K562 (cell line): ENCODE results near the gene ATXN7L1. TPM values are rescaled to one million over a fixed set of nuclear protein-coding genes. Genes with fewer than 3 reads are reported as not detected.

ENCODE experiments used
- BCOR ChIP-seq: fragments of 450-650 bp; IDR thresholded peaks from 2 replicates; pipeline ENCODE4 v1.6.1; 2016
- CTCFL ChIP-seq: IDR thresholded peaks from 2 replicates; pipeline ENCODE4 v1.6.1; 2011; ENCODE audit warnings: borderline replicate concordance, low read depth, mild to moderate bottlenecking, moderate library complexity, low read length; ENCODE audit not compliant: insufficient read depth, poor library complexity, severe bottlenecking
- ESRRB ChIP-seq: fragments of 250-450 bp; sonication (Bioruptor Pico); IDR thresholded peaks from 2 replicates; pipeline ENCODE4 v1.5.0; 2020; ENCODE audit warnings: mild to moderate bottlenecking, moderate library complexity, borderline replicate concordance
- EWSR1 ChIP-seq: fragments of 450-650 bp; IDR thresholded peaks from 2 replicates; pipeline ENCODE4 v1.6.1; 2018; ENCODE audit warnings: borderline replicate concordance, mild to moderate bottlenecking, low read depth, moderate library complexity; ENCODE audit not compliant: partially characterized antibody
- GATAD2A ChIP-seq: fragments of 450-650 bp; IDR thresholded peaks from 2 replicates; pipeline ENCODE4 v1.6.1; 2017
- GTF2B ChIP-seq: IDR thresholded peaks from 2 replicates; pipeline ENCODE4 v1.6.1; 2011; ENCODE audit not compliant: insufficient read length; ENCODE audit errors: extremely low read depth
- POU5F1 ChIP-seq: fragments of 150-350 bp; IDR thresholded peaks from 2 replicates; pipeline ENCODE4 v1.6.1; 2014; ENCODE audit warnings: borderline replicate concordance, low read length, low read depth, mild to moderate bottlenecking; ENCODE audit not compliant: partially characterized antibody
- SMAD4 ChIP-seq: fragments of 250-450 bp; sonication (Bioruptor Pico); conservative IDR thresholded peaks from 2 replicates; pipeline ENCODE4 v1.8.0; 2021; ENCODE audit warnings: inconsistent platforms, mild to moderate bottlenecking, moderate library complexity
- STAT6 ChIP-seq: sonication (generic); formaldehyde crosslinking; IDR thresholded peaks from 2 replicates; pipeline ENCODE4 v1.8.1; 2023; ENCODE audit warnings: mild to moderate bottlenecking, missing genetic modification reagents
- TARDBP ChIP-seq: fragments of 450-650 bp; IDR thresholded peaks from 2 replicates; pipeline ENCODE4 v1.6.1; 2016
- THRA ChIP-seq: fragments of 450-650 bp; IDR thresholded peaks from 2 replicates; pipeline ENCODE4 v1.6.1; 2017; ENCODE audit warnings: mild to moderate bottlenecking, moderate library complexity
- ZBTB1 ChIP-seq: sonication (generic); formaldehyde crosslinking; IDR thresholded peaks from 2 replicates; pipeline ENCODE4 v1.8.1; 2023; ENCODE audit warnings: missing genetic modification reagents, low read depth, mild to moderate bottlenecking, borderline replicate concordance
- ZNF121 ChIP-seq: sonication (generic); formaldehyde crosslinking; conservative IDR thresholded peaks from 2 replicates; pipeline ENCODE4 v1.8.0; 2022; ENCODE audit warnings: missing genetic modification reagents
- ZNF511 ChIP-seq: sonication (generic); formaldehyde crosslinking; IDR thresholded peaks from 2 replicates; pipeline ENCODE4 v1.8.0; 2022; ENCODE audit warnings: mild to moderate bottlenecking, missing genetic modification reagents
- ZNF57 ChIP-seq: fragments of 450-650 bp; formaldehyde crosslinking; IDR thresholded peaks from 2 replicates; pipeline ENCODE4 v1.4.0; 2020; ENCODE audit warnings: mild to moderate bottlenecking, moderate library complexity
- ZNF830 ChIP-seq: fragments of 250-450 bp; sonication (Bioruptor Pico); IDR thresholded peaks from 2 replicates; pipeline ENCODE4 v1.5.0; 2021; ENCODE audit warnings: mild to moderate bottlenecking
- polyA plus RNA-seq, 8 experiments: library from polyadenylated mRNA; depleted of rRNA in 4 of 8; stranded (reverse) in 5 of 8; unstranded in 3 of 8; fragments of >200 nt; fragmentation: Nextera tagmentation in 2 of 8; fragmentation: Illumina TruSeq in 1 of 8; extraction: Ambion mirVana in 2 of 8; extraction: Trizol in 1 of 8; gene quantifications; 2 replicates each; pipeline versions ENCODE4 v1.2.1 to v1.2.3, GENCODE V29; 2011 to 2014; ENCODE audit warnings: inconsistent platforms in 1 of 8, missing spikeins in 1 of 8
- total RNA-seq, 7 experiments: library from RNA; depleted of rRNA in 6 of 7; stranded (reverse); fragments of >200 nt in 6 of 7; fragmentation: Illumina TruSeq in 2 of 7; extraction: Trizol in 2 of 7; gene quantifications; 2 replicates each; pipeline versions ENCODE4 v1.2.1 to v1.2.3, GENCODE V29; 2011 to 2021; ENCODE audit warnings: low replicate concordance in 1 of 7

Gene ATXN7L1
- total and polyA plus RNA-seq, 9 of the 15 experiments (the other 6 are each of a cell fraction or from before 2014, with no cell fraction given) = 6.6 to 13.7 (median 10.7) TPM

GRCh38 chr7:105691680-105692564 lies 184.5 kb downstream of the ATXN7L1 start (continued):
- TF ChIP-seq THRA (no peak), CTCFL (no peak), ZNF121 (no peak), ZNF830 (CRISPR knock-in tag) (no peak), BCOR (no peak), POU5F1 (no peak), SMAD4 (CRISPR knock-in tag) (no peak), ZNF511 (CRISPR knock-in tag) (no peak), TARDBP (no peak), STAT6 (no peak), GTF2B (no peak), ZBTB1 (no peak), ZNF57 (no peak), GATAD2A (no peak), EWSR1 (no peak), ESRRB (CRISPR knock-in tag) (no peak)
